ENCODE measurements around the gene SRSF10. TPM values are rescaled to one million over a fixed set of nuclear protein-coding genes. Genes with fewer than 3 reads are reported as not detected.

Gene SRSF10
- total and polyA plus RNA-seq, 2 of the 8 experiments (the other 6 are each of a cell fraction or from before 2014, with no cell fraction given): 155 to 194 TPM

DNA sequence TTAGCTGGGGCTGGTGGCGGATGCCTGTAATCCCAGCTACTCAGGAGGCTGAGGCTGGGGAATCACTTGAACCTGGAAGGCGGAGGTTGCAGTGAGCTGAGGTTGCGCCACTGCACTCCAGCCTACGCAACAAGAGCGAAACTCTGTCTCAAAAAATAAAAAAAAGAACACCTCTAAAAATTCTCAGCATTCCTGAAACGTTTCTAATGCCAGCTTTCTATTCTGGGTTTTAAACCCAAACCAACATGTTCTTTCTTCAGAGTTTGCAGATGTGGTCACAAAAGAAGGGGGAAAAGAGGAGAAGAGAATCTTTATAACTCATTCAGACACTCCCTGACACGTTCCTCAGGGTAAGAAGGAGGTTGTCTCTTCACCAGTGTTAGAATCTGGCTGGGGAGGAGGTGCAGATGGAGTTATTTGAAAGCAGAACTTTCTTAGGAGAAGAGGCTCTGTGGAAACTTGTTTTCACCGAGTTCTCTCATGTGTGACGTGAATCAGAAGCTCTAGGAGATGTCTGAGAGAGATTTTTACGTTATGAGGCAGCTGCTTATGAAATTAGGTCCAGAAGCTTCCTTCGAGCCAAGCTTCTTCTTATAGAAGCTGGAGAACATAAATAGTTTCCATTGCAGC lies 49.2 kb downstream of the SRSF10 start:
- Histone ChIP-seq H4K5ac (ENCODE audit: insufficient read length, low read depth, low read length) (no peak overlapping the region), H3K4me1 (replicated peaks in 1 of 4; ENCODE audit: control insufficient read depth in 3 of 4, insufficient read depth in 4 of 4, low read length in 3 of 4) (no peaks in the 10 kb centered on the region), H2AK5ac (ENCODE audit: low read depth, low read length) (no peak overlapping the region), H3K14ac (ENCODE audit: insufficient read length) (no peak overlapping the region), H3K23me2 (ENCODE audit: low read depth, low read length) (no peaks in the 10 kb centered on the region), H3K4me3 (ENCODE audit: extremely low read depth in 1 of 4, insufficient read depth in 2 of 4, low read depth in 3 of 4, low read length in 4 of 4) (no peak overlapping the region), H2BK120ac (replicated peaks; ENCODE audit: low read depth, low read length) (no peak overlapping the region), H4K8ac (ENCODE audit: extremely low read depth, insufficient read depth, low read length) (no peak overlapping the region), H3K27ac (ENCODE audit: low read depth, low read length) (no peak overlapping the region), H4K91ac (replicated peaks; ENCODE audit: insufficient read length, low read length) (no peak overlapping the region), H2AFZ (ENCODE audit: low read length) (peak overlapping the region; percentile 68; the same call in 1 of the 2 replicates), H2BK15ac (ENCODE audit: low read length) (no peak overlapping the region), H2BK20ac (ENCODE audit: low read length) (no peak overlapping the region), H3K36me3 (ENCODE audit: control insufficient read depth in 2 of 4, insufficient read depth in 4 of 4, low read length in 3 of 4) (no peaks in the 10 kb centered on the region; a peak in 1 of 8 replicates), H3K79me1 (ENCODE audit: low read depth, low read length) (no peaks in the 10 kb centered on the region), H2BK12ac (ENCODE audit: low read depth, low read length) (no peak overlapping the region), H3K4me2 (ENCODE audit: insufficient read depth in 1 of 2, low read depth in 2 of 2, low read length in 2 of 2) (no peak overlapping the region), H3K23ac (ENCODE audit: insufficient read length) (no peak overlapping the region), H3K9me3 (ENCODE audit: insufficient read depth in 2 of 2, low read depth in 1 of 2, low read length in 1 of 2) (peaks cover 0 to 6% of the 10 kb centered on the region in 2 experiments; a peak in 1 of 4 replicates), H4K20me1 (replicated peaks in 1 of 2; ENCODE audit: control insufficient read depth in 1 of 2, insufficient read depth in 2 of 2, low read length in 2 of 2) (no peaks in the 10 kb centered on the region), H3K4ac (replicated peaks; ENCODE audit: insufficient read length, low read depth, low read length) (no peak overlapping the region), H3K79me2 (ENCODE audit: control insufficient read depth in 1 of 2, insufficient read depth in 2 of 2, low read length in 2 of 2) (no peaks in the 10 kb centered on the region), H3K18ac (ENCODE audit: extremely low read depth, low read length) (no peak overlapping the region), H2BK5ac (ENCODE audit: low read depth, low read length) (no peak overlapping the region), H3K9ac (replicated peaks in 1 of 4; ENCODE audit: extremely low read depth in 1 of 4, low read depth in 3 of 4, low read length in 3 of 4) (no peak overlapping the region), H3K56ac (replicated peaks; ENCODE audit: insufficient read length, low read depth, low read length) (no peak overlapping the region), H3K27me3 (replicated peaks in 1 of 4; ENCODE audit: control insufficient read depth in 3 of 4, extremely low read depth in 1 of 4, insufficient read depth in 3 of 4, low read length in 3 of 4) (no peaks in the 10 kb centered on the region)
- ChIA-PET POLR2A (ENCODE audit: partially characterized antibody) (interaction anchor here (1.1 to 2.0 kb wide), 4 partner anchors 14 to 219 kb away, joined by 3 to 7 read pairs (median 4); partner anchors contain the start of gene SRSF10), CTCF (ENCODE audit: partially characterized antibody) (interaction anchor here (0.6 to 2.5 kb wide), 5 partner anchors 14 to 159 kb away, joined by 3 to 8 read pairs (median 3); no protein-coding TSS in a partner anchor)
- DNase-seq (ENCODE audit: low read depth in 1 of 2, low spot score in 2 of 2): no peak
- no peak for TF ChIP-seq CBX5 (IDR thresholded peaks at IDR 0.05; ENCODE audit: low read depth, low read length)
- 0 out of 2 replicates have a peak, but pooled peaks have one; percentile 2 for TF ChIP-seq CEBPB (IDR thresholded peaks at IDR 0.05; ENCODE audit: low read depth, low read length)
- FAIRE-seq: no peak
- WGBS, 2 experiments (ENCODE audit: extremely low coverage in 1 of 2, insufficient coverage in 1 of 2, insufficient read length in 1 of 2, insufficient replicate concordance in 2 of 2, low coverage in 1 of 2, low lambda C conversion rate in 2 of 2, missing lambda C conversion rate in 1 of 2): 81% methylated on average over 11 of the region's 11 CpGs; no CpG with 5 or more reads in 1 of the 2 experiments

Measured in H1 (cell line).